ENCODE measurements around the gene TEX51.

Gene TEX51

GRCh38 chr2:126932529-126932928 is 33.8 kb downstream of the TEX51 start:
- no peak for DNase-seq
- no peak for TF ChIP-seq GATA1 (IDR thresholded peaks at IDR 0.05; ENCODE audit: low read depth, low read length)
- TF ChIP-seq POLR2A (IDR thresholded peaks at IDR 0.05; ENCODE audit: low read length), result no peak

GRCh38 chr2:126932966-126933710 is 34.4 kb downstream of the TEX51 start:
- DNase-seq, result no peak
- no peak for TF ChIP-seq POLR2A (IDR thresholded peaks at IDR 0.05; ENCODE audit: low read length)
- no peak for TF ChIP-seq GATA1 (IDR thresholded peaks at IDR 0.05; ENCODE audit: low read depth, low read length)

GRCh38 chr2:126933711-126934091 is 35.0 kb downstream of the TEX51 start:
- no peak for TF ChIP-seq POLR2A (IDR thresholded peaks at IDR 0.05; ENCODE audit: low read length)
- DNase-seq, result no peak

- no peak for TF ChIP-seq GATA1 (IDR thresholded peaks at IDR 0.05; ENCODE audit: low read depth, low read length)
- no peak for TF ChIP-seq POLR2A (IDR thresholded peaks at IDR 0.05; ENCODE audit: low read length)
- no peak for DNase-seq
Measured at GRCh38 chr2:126934809-126935208, 36.1 kb downstream of the TEX51 start.

- DNase-seq, result no peak
- TF ChIP-seq GATA1 (IDR thresholded peaks at IDR 0.05; ENCODE audit: low read depth, low read length) (no peak), POLR2A (IDR thresholded peaks at IDR 0.05; ENCODE audit: low read length) (no peak)
Measured at GRCh38 chr2:126935774-126936173, 37.1 kb downstream of the TEX51 start.

GRCh38 chr2:126936219-126936723 is 37.6 kb downstream of the TEX51 start:
- no peak for TF ChIP-seq POLR2A (IDR thresholded peaks at IDR 0.05; ENCODE audit: low read length)
- no peak for TF ChIP-seq GATA1 (IDR thresholded peaks at IDR 0.05; ENCODE audit: low read depth, low read length)
- DNase-seq, result no peak

GRCh38 chr2:126940331-126940730 is 41.6 kb downstream of the TEX51 start:
- TF ChIP-seq POLR2A (IDR thresholded peaks at IDR 0.05; ENCODE audit: low read length), result no peak
- no peak for TF ChIP-seq GATA1 (IDR thresholded peaks at IDR 0.05; ENCODE audit: low read depth, low read length)
- DNase-seq, result no peak

- TF ChIP-seq POLR2A (IDR thresholded peaks at IDR 0.05; ENCODE audit: low read length), result no peak
- TF ChIP-seq GATA1 (IDR thresholded peaks at IDR 0.05; ENCODE audit: low read depth, low read length), result no peak
- no peak for DNase-seq
Measured at GRCh38 chr2:126942427-126943203, 43.9 kb downstream of the TEX51 start.

- TF ChIP-seq POLR2A (IDR thresholded peaks at IDR 0.05; ENCODE audit: low read length) (no peak), GATA1 (IDR thresholded peaks at IDR 0.05; ENCODE audit: low read depth, low read length) (no peak)
- no peak for DNase-seq
Measured at GRCh38 chr2:126943612-126944348, 45.1 kb downstream of the TEX51 start.

- no peak for DNase-seq
- TF ChIP-seq POLR2A (IDR thresholded peaks at IDR 0.05; ENCODE audit: low read length) (no peak), GATA1 (IDR thresholded peaks at IDR 0.05; ENCODE audit: low read depth, low read length) (no peak)
Measured at GRCh38 chr2:126945118-126945517, 46.4 kb downstream of the TEX51 start.

GRCh38 chr2:126946318-126947102 is 47.8 kb downstream of the TEX51 start:
- no peak for DNase-seq
- TF ChIP-seq POLR2A (IDR thresholded peaks at IDR 0.05; ENCODE audit: low read length) (no peak), GATA1 (IDR thresholded peaks at IDR 0.05; ENCODE audit: low read depth, low read length) (no peak)

- DNase-seq, result no peak
Measured at GRCh38 chr2:126947103-126947429, 48.4 kb downstream of the TEX51 start.

GRCh38 chr2:126949775-126950174 is 51.1 kb downstream of the TEX51 start:
- TF ChIP-seq GATA1 (IDR thresholded peaks at IDR 0.05; ENCODE audit: low read depth, low read length), result no peak
- no peak for TF ChIP-seq POLR2A (IDR thresholded peaks at IDR 0.05; ENCODE audit: low read length)

More at GRCh38 chr2:126947103-126947429, 48.4 kb downstream of the TEX51 start:
- TF ChIP-seq GATA1 (IDR thresholded peaks at IDR 0.05; ENCODE audit: low read depth, low read length), result no peak
- TF ChIP-seq POLR2A (IDR thresholded peaks at IDR 0.05; ENCODE audit: low read length), result no peak

More at GRCh38 chr2:126949775-126950174, 51.1 kb downstream of the TEX51 start:
- no peak for DNase-seq

All from erythroblast (primary cell).